ENCODE data around the gene FAM228B.

DNA sequence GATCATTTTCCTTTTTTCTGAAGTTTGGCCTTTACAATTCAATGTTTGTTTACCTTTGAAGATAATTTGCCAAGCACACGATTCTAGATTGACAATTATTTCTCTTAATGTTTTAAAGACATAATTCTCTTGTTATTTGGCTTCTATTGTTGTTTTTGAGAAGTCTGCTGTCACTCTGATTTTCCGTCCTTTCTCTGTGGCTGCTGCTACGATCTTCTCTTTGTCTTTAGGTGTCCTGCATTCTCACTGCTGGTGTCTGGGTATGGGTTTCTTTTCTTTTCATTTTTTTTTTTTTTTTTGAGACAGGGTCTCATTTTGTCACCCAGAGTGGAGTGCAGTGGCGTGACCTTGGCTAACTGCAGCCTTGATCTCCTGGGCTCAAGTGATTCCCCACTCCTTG is 36.4 kb downstream of the FAM228B start:
- TF ChIP-seq CTCF (IDR thresholded peaks at IDR 0.05) (no peak), EZH2 (IDR thresholded peaks at IDR 0.05) (no peak), EZH2phosphoT487 (IDR thresholded peaks at IDR 0.05) (no peak)

Measured in neural progenitor cell (in vitro differentiated cells).